ENCODE results near the gene TAS2R14.

DNA sequence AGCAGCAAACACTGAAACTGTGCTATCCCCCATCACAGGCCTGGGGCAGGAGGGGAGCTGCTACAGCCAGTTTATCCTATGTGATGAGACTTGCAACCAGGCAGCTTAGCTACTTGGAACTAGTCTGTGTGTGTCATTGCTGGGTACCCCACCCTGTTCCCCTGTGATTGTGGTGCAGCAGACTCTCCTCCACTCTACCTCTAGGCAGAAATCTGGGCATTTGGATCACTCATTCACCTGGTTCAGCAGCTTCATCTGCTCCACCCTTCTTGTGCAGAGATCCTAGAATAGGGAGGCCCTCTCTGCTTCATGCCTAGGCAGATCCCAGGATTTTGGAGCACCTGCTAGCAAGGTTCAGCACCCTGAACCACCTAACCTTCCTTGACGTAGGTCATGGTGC, 38.5 kb downstream of the TAS2R14 start:
- TF ChIP-seq, protein P1, sequence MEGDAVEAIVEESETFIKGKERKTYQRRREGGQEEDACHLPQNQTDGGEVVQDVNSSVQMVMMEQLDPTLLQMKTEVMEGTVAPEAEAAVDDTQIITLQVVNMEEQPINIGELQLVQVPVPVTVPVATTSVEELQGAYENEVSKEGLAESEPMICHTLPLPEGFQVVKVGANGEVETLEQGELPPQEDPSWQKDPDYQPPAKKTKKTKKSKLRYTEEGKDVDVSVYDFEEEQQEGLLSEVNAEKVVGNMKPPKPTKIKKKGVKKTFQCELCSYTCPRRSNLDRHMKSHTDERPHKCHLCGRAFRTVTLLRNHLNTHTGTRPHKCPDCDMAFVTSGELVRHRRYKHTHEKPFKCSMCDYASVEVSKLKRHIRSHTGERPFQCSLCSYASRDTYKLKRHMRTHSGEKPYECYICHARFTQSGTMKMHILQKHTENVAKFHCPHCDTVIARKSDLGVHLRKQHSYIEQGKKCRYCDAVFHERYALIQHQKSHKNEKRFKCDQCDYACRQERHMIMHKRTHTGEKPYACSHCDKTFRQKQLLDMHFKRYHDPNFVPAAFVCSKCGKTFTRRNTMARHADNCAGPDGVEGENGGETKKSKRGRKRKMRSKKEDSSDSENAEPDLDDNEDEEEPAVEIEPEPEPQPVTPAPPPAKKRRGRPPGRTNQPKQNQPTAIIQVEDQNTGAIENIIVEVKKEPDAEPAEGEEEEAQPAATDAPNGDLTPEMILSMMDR (conservative IDR thresholded peaks at IDR 0.05; ENCODE audit: low read length): no peak
- no peak for TF ChIP-seq EZH2phosphoT487 (IDR thresholded peaks at IDR 0.05; ENCODE audit: borderline replicate concordance)

All from Loucy (cell line).